Measurements from ENCODE around the gene ACHE.

The ACHE gene

DNA sequence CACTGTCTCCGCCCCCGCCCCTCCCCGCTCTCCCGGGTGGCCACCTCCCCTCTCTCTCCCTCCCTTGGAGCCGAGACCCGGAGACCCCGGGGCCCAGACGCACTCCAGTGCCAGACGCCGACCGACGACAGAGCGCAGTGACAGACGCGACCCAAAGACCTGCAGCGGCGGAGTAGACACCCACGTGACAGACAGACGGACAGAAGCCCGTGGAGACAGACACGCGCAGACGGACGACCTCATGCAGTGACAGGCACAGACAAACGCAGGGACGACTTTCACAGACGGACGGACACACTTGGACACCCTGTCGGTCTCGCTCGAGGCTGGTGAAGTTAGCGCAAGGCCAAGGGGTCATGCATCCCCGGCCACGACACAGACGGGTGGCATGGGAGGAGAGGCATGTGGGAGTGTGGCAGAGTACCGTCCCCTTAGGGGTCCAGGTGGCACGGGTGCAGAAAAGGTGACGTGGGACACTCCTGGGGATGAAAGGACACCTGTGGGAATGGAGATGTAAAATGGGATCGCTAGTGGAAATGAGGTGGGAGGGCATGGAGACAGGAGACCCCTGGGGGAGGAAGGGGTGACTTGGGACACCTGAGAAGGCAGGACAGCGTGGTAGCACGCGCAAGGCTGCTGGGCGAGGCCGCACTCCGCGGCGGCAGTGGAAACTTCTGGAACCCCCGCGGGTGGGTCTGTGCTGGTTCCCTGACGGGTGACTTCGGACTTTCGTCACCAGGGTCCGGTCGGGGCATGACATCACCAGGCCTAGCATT lies 456 bp upstream of the ACHE start:
- DNase-seq: no peak

DNA sequence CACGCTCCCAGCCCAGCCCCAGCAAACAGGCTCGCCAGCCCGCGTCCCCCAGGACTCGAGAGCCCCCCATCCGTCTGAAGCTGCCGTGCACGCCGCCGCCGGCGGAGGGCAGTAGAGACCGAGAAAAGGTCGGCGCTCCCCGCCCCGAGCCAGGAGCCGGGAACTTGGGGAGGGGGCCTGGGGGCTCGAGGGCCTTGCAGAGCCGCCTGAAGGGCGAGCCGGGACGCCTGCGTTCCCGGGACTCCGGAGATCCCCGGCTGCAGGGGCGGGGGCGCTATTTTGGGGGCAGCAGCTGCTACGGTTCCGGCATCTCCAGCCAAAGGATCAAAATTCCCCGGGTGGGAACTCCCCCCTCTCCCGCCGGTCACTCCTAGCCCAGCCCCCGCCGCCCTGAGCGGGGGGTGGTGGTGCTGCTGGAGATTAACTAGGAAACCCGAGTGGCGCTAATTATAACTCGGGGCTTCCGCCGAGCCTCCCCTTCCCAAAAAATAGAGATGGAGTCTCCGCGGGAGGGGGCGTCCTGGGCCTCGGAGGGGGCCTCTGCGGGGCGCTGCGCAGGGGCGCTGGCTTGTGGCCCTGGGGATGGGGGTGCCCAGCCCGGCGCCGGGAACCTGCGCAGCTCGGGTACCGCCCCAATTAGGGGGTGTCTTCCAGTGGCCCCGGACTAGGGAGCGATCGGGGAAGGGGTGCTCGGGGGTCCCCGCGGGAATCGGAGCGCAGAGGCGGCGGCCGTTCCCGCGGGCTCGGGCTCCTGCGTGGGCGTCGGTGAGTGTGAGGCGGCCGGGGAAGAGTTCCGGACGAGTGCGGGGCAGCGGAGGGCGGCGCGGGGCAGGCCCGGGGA lies 608 bp downstream of the ACHE start:
- no peak for DNase-seq

DNA sequence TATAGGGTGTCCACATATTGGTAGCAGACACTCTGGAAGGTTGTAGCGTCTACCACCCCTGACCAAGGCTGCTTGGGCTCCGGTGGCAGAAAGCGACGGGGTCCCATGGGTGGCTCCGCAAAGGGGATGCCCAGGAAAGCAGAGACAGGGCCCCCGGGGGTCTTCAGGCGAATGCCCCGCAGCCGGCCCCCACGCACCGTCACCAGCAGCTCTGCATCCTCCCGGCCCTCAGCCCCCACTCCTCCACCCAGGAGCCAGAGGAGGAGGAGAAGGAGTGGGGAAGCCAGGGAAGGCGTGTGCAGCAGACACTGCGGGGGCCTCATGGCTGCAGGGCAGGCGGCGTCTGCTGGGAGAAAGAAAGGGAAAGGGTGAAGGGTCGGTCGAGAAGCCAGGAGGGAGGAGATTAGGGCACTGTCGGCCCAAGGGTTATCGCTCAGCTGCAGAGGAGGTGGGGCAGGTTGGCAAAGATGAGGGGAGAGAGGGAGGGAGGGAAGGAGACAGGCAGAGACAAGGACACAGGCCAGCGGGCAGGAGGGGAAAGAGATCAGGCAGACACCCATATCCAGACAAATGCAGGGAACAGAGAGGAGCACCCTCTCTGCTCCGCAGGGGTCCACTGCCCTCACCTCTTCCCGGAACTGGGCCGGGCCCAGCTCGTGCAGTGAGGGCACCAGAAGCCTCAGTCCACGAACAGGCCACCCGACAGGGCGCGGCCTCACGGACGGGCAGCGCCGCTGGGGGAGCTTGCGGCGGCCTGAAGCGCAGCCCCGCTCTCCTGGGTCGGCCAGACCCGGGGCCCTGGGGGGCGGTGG lies 1.6 kb downstream of the ACHE start:
- DNase-seq: no peak

DNA sequence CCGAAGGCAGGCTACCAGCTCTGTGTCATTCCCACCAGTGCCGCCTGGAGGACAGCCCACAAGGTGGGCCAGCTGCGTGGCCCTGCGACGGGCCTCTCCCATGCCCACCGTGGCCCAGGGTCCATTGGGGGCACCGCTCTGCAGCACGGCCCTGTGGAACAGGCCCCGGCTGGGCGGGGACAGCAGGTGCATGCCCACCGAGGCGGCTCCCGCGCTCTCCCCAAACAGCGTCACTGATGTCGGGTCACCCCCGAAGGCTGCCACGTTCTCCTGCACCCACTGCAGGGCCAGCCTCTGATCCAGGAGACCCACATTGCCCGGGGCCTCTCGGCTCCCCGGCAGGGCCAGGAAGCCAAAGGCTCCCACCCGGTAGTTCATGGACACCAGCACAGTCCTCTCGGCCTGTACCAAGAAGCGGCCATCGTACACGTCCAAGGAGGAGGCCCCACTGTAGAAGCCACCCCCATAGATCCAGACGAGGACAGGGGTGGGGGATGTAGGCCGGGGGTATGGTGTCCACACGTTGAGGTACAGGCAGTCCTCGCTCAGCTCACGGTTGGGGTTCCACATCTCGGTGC lies 2.3 kb downstream of the ACHE start:
- DNase-seq: no peak

DNA sequence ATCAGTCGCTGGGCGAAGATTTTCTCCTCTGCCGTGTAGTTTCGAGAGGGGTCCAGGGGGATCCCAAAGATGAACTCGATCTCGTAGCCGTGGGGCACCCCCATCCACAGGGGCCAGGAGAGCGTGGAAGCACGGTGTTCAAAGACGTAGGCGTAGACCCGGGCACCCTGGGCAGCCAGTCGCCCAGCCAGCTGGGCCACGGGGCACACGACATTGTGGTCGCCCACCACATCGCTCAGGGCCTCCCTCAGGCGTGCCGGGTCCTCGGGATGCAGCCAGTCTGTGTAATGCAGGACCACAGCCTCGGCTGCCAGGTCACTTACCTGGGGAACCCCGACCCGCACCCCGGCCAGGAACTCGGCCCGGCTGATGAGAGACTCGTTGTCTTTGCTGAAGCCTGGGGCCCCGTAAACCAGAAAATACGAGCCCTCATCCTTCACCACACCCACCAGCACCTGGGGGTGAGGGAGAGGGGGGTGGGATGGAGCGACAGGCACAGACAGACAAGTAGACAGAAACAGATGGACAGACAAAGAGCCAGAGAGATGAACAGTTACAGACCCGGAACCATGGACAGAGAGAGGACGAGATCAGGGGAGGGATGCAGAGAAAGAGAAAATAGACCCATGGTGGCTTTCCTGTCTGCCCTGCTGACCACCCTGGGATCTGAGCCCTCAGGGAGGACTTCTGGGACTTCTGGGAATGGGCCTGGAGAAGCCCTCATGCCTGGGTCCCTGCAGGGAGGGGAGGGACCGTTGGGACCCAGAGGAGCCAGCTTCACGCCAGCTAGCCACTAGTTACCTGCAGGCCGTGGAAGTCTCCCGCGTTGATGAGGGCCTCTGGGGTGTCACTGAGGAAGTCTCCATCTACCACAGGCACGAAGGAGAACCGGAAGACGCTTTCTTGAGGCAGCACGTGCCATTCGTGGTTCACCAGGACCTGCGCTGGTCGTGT lies 3.0 kb downstream of the ACHE start:
- DNase-seq: no peak

DNA sequence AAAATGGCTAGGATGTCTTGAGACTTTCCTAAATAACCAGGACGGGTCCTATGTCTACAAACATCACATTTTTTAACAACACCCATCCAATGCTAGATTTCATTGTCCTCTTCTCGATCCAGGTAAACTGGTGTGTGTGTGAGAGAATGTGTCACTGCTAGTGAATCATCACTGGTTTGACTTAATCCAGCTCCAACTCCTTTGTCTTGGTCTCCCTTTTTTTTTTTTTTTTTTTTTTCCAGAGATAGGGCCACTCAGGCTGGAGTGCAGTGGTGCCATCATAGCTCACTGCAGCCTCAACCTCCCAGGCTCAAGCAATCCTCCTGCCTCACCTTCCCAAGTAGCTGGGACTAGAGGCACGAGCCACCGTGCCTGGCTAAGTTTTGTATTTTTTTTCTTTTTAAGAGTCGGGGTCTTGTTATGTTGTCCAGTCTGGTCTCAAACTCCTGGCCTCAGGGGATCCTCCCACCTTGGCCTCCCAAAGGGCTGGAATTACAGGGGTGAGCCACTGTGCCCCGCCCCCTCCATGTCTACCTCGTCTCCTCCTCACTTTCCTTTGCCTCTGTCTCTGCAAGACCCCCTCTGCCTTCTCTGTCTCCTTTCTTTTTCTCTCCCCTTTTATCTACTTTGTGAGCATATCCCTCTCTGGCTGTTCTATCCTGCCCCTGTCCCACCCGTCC lies 4.0 kb downstream of the ACHE start:
- DNase-seq: no peak

DNA sequence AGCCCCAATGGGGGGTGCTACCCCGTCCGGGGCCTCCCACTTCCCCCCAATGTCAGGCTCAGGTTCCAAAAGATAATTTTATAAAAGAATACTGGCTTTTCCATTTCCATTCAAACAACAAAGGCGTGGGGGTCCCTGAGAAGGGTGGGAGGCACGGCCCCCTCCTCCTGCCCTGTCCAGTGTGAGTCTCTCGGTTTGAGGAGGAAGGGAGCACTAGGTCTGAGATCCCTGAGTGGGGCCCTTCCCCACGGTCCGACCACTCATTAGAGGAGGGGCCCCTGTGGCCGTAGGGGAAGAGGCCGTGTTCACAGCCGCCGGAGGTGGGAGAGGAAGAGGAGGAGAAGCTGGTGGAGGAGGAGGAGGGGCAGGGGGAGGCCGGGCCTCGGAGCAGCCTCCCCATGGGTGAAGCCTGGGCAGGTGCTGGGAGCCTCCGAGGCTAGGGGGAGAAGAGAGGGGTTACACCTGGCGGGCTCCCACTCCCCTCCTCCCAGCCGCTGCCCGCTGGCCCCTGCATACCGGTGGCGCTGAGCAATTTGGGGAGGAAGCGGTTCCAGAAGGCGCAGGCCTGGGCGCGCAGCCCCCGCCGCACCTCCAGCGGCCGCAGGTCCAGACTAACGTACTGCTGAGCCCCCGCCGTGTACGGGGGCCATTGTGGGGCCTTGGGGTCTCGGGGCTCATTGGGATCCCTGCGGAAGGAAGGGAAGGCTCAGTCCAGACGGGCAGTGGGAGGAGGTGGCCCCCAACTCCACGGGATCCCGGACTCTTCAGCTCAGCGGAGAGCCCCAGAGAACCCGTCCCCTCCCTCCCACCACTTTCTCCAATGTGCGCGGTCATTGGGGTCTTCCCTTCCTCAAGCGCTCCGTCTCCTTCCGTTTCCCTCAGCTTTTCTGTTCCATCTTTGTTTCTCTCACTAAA lies 4.8 kb downstream of the ACHE start:
- DNase-seq: no peak

DNA sequence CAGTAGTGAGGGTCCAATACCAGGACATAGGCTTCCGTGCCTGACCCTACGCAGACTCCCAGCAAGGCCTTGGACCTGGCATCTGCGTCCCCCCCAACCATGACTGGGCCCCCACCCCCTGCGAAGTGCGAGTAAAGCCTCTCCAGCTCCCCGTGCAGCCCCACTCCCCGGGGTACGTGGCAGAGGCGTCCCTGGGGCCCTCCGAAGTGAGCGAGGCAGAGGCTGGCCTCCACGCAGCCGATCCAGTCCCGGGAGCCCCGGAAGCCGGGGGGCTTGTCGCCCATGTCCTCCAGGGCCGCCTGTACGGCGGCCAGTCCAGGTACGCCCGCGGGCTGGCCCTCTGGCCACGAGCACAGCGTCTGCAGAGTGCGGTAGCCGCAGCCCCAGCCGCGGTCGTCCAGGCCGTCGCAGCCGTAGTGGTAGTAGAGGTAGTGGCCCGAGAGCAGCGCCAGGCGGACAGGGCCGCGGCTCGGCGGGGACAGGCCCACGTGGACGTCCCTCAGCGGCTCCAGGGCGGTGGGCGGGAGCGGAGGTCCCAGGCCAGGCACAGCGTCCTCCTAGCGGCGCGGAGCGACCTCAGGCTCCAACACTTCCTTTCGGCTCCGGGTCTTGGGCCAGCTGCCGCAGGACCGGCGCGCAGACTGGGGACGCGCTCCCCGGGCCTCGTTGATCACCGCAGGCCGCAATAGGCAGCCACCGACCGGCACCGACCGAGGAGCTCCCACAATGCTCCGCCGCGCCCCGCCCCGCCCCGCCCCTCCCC lies 6.5 kb downstream of the ACHE start, which contains the start of gene UFSP1:
TSS of gene UFSP1 (minus strand) at position 728 of the 763 bp plus-strand sequence. CDS start at position 284, 444 bp downstream.
- no peak for DNase-seq

DNA sequence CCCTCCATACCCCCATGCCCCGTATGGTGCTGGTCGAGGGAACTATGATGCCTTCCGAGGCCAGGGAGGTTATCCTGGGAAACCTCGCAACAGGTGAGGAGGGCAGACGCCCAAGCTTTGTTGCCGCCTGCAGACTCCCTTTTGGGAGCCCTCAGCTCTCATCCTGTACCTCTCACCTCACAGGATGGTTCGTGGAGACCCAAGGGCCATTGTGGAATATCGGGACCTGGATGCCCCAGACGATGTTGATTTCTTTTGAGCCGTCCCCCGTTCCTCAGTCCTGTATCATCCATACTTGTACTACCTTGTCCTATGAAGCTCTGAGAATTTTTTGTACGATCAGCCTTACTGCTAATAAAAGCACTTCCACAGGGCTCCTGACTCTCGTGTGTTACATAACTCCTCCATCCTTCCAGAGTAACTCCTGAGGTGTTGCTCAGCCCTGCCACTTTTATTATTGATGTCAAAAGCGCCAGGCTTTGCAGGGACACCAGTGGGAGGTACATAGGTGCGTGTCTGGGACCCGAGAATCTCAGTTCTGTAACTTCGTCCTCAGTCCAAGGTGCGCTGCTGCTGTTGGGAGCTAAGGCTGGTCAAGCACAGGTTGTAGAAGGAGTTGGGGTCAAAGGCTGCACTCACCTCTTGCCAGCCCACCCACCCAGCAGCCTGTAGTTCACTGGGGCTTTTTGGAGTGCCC lies 7.2 kb downstream of the ACHE start:
- no peak for DNase-seq

DNA sequence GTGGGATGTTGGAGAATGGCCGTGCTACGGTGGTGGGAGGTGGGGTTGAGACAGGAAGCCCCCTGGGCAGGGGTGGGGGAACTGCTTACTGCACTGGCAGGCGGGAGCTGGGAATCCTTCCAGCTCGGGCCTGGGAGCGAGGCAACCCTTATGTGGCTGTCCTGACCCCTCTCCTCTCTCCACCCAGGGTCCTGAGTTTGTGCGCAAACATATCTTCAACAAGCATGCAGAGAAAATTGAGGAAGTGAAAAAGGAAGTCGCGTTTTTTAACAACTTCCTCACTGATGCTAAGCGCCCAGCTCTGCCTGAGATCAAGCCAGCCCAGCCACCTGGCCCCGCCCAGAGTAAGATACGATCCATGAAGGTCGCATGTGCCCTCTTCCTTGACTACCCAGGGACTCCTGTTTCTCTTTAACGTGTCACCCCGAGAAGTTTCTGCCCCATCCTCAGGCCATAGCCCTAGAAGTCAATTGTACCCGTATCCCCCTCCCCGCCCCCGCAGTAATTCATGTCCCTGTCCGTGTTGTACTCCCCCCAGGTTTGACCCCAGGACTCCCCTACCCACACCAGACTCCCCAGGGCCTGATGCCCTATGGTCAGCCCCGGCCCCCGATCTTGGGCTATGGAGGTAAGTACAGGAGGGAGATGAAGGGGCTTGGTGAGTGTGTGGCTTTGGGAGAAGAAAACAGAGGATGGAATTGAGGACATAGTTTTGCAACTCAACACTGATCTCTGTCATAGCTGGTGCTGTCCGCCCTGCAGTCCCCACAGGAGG lies 8.0 kb downstream of the ACHE start:
- no peak for DNase-seq

DNA sequence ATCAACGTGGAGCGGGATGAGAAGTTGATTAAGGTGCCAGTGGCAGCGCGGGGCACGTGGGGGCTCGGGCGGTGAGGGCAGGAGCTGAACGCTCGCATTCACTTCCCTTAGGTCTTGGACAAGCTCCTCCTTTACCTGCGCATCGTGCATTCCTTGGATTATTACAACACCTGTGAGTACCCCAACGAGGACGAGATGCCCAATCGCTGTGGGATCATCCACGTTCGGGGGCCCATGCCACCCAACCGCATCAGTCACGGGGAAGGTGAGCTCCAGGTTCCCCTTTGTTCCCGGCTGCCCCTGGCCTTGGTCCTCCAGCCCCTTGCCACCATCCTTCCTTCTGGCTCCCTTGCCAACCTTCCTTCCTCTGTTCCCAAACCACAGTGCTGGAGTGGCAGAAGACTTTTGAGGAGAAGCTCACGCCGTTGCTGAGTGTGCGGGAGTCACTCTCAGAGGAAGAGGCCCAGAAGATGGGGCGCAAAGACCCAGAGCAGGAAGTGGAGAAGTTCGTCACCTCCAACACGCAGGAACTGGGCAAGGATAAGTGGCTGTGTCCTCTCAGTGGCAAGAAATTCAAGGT lies 8.7 kb downstream of the ACHE start:
- no peak for DNase-seq

DNA sequence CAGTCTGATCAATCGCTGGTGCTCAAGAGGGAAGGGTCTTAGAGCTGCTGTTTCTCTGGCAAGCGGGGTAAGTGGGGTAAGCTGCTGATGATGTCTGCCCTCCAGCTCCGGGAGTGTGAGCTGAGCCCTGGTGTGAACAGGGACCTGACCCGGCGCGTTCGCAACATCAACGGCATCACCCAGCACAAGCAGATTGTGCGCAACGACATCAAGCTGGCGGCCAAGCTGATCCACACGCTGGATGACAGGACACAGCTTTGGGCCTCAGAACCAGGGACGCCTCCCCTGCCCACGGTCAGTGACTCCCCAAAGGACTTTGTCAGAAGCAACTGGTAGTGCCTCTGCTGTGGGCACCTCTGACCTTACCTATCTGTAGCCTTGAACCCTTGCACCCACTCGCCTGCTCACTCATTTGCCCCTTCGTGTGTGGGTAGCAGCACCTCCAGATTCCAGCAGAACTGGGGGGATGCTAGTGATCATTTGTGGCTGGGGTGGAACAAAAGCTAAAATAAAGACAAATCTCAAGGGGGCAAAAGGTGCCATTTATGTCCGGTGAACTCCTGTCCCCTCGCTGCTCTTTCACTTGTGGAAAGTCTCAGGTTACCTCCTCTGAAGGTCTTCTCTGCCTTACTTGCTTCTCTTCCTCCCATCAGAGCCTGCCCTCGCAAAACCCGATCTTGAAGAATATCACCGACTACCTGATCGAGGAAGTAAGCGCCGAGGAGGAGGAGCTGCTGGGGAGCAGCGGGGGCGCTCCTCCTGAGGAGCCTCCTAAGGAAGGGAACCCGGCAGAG lies 9.3 kb downstream of the ACHE start:
- DNase-seq: no peak

DNA sequence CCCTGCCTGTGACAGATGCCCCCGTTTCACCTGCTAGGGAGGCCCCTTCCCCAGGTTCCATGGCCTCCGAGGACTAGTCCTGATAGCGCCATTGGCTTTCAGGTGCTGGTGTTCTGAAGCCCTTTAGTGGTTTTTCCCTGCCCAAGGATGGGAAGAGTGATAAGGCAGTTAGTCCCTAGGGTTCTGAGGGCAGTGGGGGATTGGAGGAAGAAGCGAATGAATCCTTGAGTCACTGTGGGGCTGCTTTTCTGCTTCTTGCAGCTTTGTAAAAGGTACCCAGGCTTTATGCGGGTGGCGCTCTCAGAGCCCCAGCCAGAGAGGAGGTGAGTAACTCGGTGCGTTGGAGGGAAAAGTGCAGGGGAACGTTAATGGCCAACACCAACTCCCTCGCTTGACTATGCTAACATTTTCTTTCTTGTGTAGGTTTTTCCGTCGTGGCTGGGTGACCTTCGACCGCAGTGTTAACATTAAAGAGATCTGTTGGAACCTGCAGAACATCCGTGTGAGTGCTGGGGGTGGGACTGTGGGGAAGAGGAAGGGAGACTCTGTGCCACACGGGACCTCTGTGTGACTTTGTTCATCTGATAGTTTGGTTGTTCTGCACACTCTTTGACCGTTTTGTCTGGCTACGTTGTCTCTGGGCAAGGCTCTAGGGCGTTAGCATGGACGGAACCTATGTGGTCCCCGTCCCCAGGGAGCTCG lies 10.1 kb downstream of the ACHE start:
- no peak for DNase-seq

DNA sequence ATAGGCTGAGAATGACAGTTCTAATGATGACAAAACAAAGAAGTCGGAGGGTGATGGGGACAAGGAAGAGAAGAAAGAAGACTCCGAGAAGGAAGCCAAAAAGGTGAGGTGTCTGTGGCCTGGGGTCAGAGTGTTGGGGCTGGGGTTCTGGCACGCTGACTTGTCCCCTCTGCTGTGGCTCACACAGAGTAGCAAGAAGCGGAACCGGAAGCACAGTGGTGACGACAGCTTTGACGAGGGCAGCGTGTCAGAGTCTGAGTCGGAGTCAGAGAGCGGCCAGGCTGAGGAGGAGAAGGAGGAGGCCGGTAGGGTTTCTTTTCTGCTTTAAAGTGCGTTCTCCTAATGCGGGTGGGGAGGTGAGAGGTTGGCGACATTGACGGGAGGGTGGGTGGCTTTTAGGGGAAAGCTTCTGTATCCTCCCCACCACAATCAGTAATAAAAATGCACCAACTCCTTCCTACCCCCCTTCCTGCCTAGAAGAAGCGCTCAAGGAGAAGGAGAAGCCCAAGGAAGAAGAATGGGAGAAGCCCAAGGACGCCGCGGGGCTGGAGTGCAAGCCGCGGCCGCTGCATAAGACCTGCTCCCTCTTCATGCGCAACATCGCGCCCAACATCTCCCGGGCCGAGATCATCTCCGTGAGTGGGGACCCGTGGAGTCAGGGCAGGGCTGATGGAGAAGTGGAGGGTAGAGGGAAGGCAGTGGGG lies 10.8 kb downstream of the ACHE start:
- DNase-seq: no peak
